Uterus (tissue), 2 donors: ENCODE measurements around the gene FXYD2.

ENCODE experiments used
- POLR2A ChIP-seq, 2 donors: fragments of 450-650 bp; IDR thresholded peaks; one replicate each; pipeline ENCODE4 v1.6.1; 2016; ENCODE audit warnings: antibody characterized with exemption in 2 of 2, mild to moderate bottlenecking in 1 of 2, moderate library complexity in 1 of 2
- TF ChIP-seq, protein P1 (sequence below), 4 experiments: fragments of 200-600 bp in 2 of 4; fragments of 450-650 bp in 2 of 4; sonication (generic) in 2 of 4; IDR thresholded peaks; one replicate each; pipeline ENCODE4 v1.5.1; 2016 to 2019; ENCODE audit warnings: antibody characterized with exemption in 4 of 4, mild to moderate bottlenecking in 2 of 4, moderate library complexity in 1 of 4

GRCh38 chr11:117866526-117866925 is 42.0 kb upstream of the FXYD2 start:
- TF ChIP-seq, protein P1, sequence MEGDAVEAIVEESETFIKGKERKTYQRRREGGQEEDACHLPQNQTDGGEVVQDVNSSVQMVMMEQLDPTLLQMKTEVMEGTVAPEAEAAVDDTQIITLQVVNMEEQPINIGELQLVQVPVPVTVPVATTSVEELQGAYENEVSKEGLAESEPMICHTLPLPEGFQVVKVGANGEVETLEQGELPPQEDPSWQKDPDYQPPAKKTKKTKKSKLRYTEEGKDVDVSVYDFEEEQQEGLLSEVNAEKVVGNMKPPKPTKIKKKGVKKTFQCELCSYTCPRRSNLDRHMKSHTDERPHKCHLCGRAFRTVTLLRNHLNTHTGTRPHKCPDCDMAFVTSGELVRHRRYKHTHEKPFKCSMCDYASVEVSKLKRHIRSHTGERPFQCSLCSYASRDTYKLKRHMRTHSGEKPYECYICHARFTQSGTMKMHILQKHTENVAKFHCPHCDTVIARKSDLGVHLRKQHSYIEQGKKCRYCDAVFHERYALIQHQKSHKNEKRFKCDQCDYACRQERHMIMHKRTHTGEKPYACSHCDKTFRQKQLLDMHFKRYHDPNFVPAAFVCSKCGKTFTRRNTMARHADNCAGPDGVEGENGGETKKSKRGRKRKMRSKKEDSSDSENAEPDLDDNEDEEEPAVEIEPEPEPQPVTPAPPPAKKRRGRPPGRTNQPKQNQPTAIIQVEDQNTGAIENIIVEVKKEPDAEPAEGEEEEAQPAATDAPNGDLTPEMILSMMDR (IDR thresholded peaks at IDR 0.05) = no peak
- no peak for TF ChIP-seq POLR2A (IDR thresholded peaks at IDR 0.05)
